ENCODE data around the gene PROB1. TPM values are rescaled to one million over a fixed set of nuclear protein-coding genes. Genes with fewer than 3 reads are reported as not detected.

The PROB1 gene
- total RNA-seq, 1 experiment from 2014 or later: 3.4 TPM

DNA sequence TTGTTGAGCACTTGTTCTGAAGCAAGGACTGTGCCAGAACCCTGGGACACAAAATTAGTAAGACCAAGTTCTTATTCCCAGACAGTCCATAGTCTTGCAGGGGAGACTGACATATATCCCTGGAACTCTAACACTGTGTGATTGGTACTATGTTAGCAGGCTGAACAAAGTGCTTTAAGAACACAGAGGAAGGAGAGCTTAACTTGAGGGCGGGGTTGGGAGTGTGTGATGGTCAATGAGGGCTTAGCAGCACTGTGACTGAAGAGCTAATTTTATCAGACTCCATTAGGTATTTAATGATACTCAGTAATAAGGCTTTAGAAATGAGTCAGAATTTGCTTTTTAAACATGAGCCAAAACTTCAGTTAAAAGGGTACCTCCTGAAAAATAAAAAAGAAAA lies 23.9 kb upstream of the PROB1 start:
- H4K5ac ChIP-seq (ENCODE audit: insufficient read length, low read depth, low read length): no peak overlapping the region
- H2BK5ac ChIP-seq (ENCODE audit: insufficient read length, low read length): no peak overlapping the region
- TF ChIP-seq, protein P1, sequence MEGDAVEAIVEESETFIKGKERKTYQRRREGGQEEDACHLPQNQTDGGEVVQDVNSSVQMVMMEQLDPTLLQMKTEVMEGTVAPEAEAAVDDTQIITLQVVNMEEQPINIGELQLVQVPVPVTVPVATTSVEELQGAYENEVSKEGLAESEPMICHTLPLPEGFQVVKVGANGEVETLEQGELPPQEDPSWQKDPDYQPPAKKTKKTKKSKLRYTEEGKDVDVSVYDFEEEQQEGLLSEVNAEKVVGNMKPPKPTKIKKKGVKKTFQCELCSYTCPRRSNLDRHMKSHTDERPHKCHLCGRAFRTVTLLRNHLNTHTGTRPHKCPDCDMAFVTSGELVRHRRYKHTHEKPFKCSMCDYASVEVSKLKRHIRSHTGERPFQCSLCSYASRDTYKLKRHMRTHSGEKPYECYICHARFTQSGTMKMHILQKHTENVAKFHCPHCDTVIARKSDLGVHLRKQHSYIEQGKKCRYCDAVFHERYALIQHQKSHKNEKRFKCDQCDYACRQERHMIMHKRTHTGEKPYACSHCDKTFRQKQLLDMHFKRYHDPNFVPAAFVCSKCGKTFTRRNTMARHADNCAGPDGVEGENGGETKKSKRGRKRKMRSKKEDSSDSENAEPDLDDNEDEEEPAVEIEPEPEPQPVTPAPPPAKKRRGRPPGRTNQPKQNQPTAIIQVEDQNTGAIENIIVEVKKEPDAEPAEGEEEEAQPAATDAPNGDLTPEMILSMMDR (conservative IDR thresholded peaks at IDR 0.05): no peak
- H3T11ph ChIP-seq (ENCODE audit: low read length): no peak overlapping the region
- H3K79me1 ChIP-seq (ENCODE audit: insufficient read depth, low read depth, low read length, poor library complexity, severe bottlenecking): no peaks in the 10 kb centered on the region
- no peaks in the 10 kb centered on the region for H3K79me2 ChIP-seq (ENCODE audit: insufficient read depth, low read length)
- no peak overlapping the region for H4K91ac ChIP-seq (ENCODE audit: insufficient read length, low read depth, low read length)
- H2AK5ac ChIP-seq (ENCODE audit: insufficient read length, low read length): no peak overlapping the region
- Mint-ChIP-seq H3K27ac (no peak overlapping the region), H3K36me3 (ENCODE audit: insufficient read depth in 1 of 3, low read depth in 3 of 3) (peaks cover 0 to 51% (median 40%) of the 10 kb centered on the region in 3 experiments; a peak in 6 of 7 replicates), H3K9me3 (no peaks in the 10 kb centered on the region), H3K4me1 (peaks cover 15 to 25% of the 10 kb centered on the region in 2 experiments), H3K27me3 (ENCODE audit: low read depth) (peaks cover 1% of the 10 kb centered on the region), H3K4me3 (no peak overlapping the region)
- H2BK15ac ChIP-seq (ENCODE audit: low read depth, low read length): no peak overlapping the region
- H2BK120ac ChIP-seq (ENCODE audit: low read depth, low read length, poor library complexity, severe bottlenecking): no peak overlapping the region
- no peak overlapping the region for H3K27ac ChIP-seq (ENCODE audit: insufficient read length, low read depth, low read length)
- H3K14ac ChIP-seq (ENCODE audit: insufficient read depth, low read length): no peak overlapping the region
- no peak overlapping the region for H3K56ac ChIP-seq (ENCODE audit: insufficient read length, low read depth, low read length)
- H3K9me3 ChIP-seq (ENCODE audit: control insufficient read depth, low read depth, low read length): no peaks in the 10 kb centered on the region
- H3K4me1 ChIP-seq (ENCODE audit: insufficient read depth, low read length): no peaks in the 10 kb centered on the region
- H3K18ac ChIP-seq (ENCODE audit: insufficient read length, low read depth, low read length): no peak overlapping the region
- no peak overlapping the region for H3K4me2 ChIP-seq (ENCODE audit: insufficient read depth, insufficient read length, low read length)
- H3K4ac ChIP-seq (ENCODE audit: low read depth, low read length): no peak overlapping the region
- no peak overlapping the region for H2AFZ ChIP-seq (ENCODE audit: low read length)
- DNase-seq: no peak
- no peak overlapping the region for H3K23ac ChIP-seq (ENCODE audit: insufficient read length, low read depth, low read length)
- no peaks in the 10 kb centered on the region for H4K20me1 ChIP-seq (ENCODE audit: control insufficient read depth, insufficient read depth, insufficient read length)
- H2BK12ac ChIP-seq (ENCODE audit: insufficient read length, low read depth, low read length): no peak overlapping the region
- WGBS (ENCODE audit: extremely low coverage, insufficient read length, low lambda C conversion rate): no CpG with 5 or more reads among the region's 1 CpG
- H3K27me3 ChIP-seq (ENCODE audit: insufficient read depth, low read length): no peaks in the 10 kb centered on the region
- H2BK20ac ChIP-seq (ENCODE audit: low read depth, low read length, poor library complexity, severe bottlenecking): no peak overlapping the region
- H4K8ac ChIP-seq (replicated peaks; ENCODE audit: insufficient read length, low read depth, low read length): no peak overlapping the region
- H3K23me2 ChIP-seq (ENCODE audit: insufficient read length, low read depth, low read length, poor library complexity, severe bottlenecking): no peaks in the 10 kb centered on the region
- H3K9ac ChIP-seq (ENCODE audit: extremely low read depth, insufficient read length, low read length): no peak overlapping the region
